SK-N-SH (cell line): Measurements from ENCODE around the gene NR2F1. TPM values are rescaled to one million over a fixed set of nuclear protein-coding genes. Genes with fewer than 3 reads are reported as not detected.

ENCODE experiments used
- CTCF ChIA-PET: fragments of 300-600, 350-600 bp; formaldehyde crosslinking; extraction: SDS; loops from one replicate; lab custom pipeline; 2021; lab: Yijun Ruan, JAX
- POLR2A ChIA-PET: fragments of 350-600 bp; sonication (Branson Sonifier 250); formaldehyde crosslinking; extraction: SDS; loops from one replicate; lab custom pipeline; 2020; ENCODE audit warnings: antibody characterized with exemption, inconsistent platforms; lab: Yijun Ruan, JAX
- DNase-seq: peaks from one replicate; pipeline ENCODE4 v3.0.0; 2012
- H2AFZ ChIP-seq: fragments of 200-600 bp; sonication (generic); 2 replicates; pipeline ENCODE4 v1.8.1; 2016; ENCODE audit warnings: antibody characterized with exemption, mild to moderate bottlenecking, low read depth
- H3F3A ChIP-seq: fragments of 200-600 bp; sonication (generic); replicated peaks from 2 replicates; pipeline ENCODE3; 2016; ENCODE audit warnings: antibody characterized with exemption, mild to moderate bottlenecking; ENCODE audit not compliant: insufficient read depth
- H3K27ac ChIP-seq, 2 experiments: fragments of 200-500 bp in 1 of 2; fragments of 200-600 bp in 1 of 2; sonication (Bioruptor generic) in 1 of 2; sonication (generic), shearing (Covaris generic) in 1 of 2; 2 replicates each; pipeline versions ENCODE4 v1.5.1 to v1.6.1; 2014 to 2016; ENCODE audit warnings: low read depth in 2 of 2, inconsistent platforms in 1 of 2, low read length in 1 of 2, mild to moderate bottlenecking in 1 of 2, mixed read lengths in 1 of 2
- H3K27me3 ChIP-seq: fragments of 200-600 bp; sonication (generic), shearing (Covaris generic); 2 replicates; pipeline ENCODE4 v1.6.1; 2016; ENCODE audit warnings: mixed run types; ENCODE audit not compliant: insufficient read depth
- H3K36me3 ChIP-seq, 2 experiments: fragments of 200-500 bp in 1 of 2; fragments of 200-600 bp in 1 of 2; sonication (Bioruptor generic) in 1 of 2; sonication (generic) in 1 of 2; replicated peaks in 1 of 2; 2 replicates each; pipeline versions ENCODE3 to v1.5.1; 2014 to 2016; ENCODE audit warnings: low read length in 1 of 2, mild to moderate bottlenecking in 1 of 2; ENCODE audit not compliant: insufficient read depth in 2 of 2, control insufficient read depth in 1 of 2
- H3K4me1 ChIP-seq, 2 experiments: fragments of 200-500 bp in 1 of 2; fragments of 200-600 bp in 1 of 2; sonication (Bioruptor generic) in 1 of 2; sonication (generic), shearing (Covaris generic) in 1 of 2; 2 replicates each; pipeline versions ENCODE4 v1.5.1 to v1.6.1; 2014 to 2016; ENCODE audit warnings: low read depth in 1 of 2, low read length in 1 of 2, mixed run types in 1 of 2; ENCODE audit not compliant: insufficient read depth in 2 of 2, control insufficient read depth in 1 of 2
- H3K4me2 ChIP-seq: fragments of 200-600 bp; sonication (generic), shearing (Covaris generic); 2 replicates; pipeline ENCODE4 v1.6.1; 2017; ENCODE audit warnings: mixed run types
- H3K4me3 ChIP-seq, 2 experiments: fragments of 200-500 bp in 1 of 2; fragments of 200-600 bp in 1 of 2; sonication (Bioruptor generic) in 1 of 2; sonication (generic), shearing (Covaris generic) in 1 of 2; 2 replicates each; pipeline versions ENCODE4 v1.5.1 to v1.8.1; 2014 to 2016; ENCODE audit warnings: low read depth in 2 of 2, inconsistent platforms in 1 of 2, low read length in 1 of 2, mild to moderate bottlenecking in 1 of 2, mixed read lengths in 1 of 2, moderate library complexity in 1 of 2
- H3K79me2 ChIP-seq: fragments of 200-600 bp; sonication (generic); 2 replicates; pipeline ENCODE4 v1.8.1; 2017; ENCODE audit warnings: mild to moderate bottlenecking; ENCODE audit not compliant: insufficient read depth
- H3K9ac ChIP-seq: fragments of 200-600 bp; sonication (generic); 2 replicates; pipeline ENCODE4 v1.6.1; 2017; ENCODE audit warnings: mixed run types
- H3K9me2 ChIP-seq: fragments of 200-600 bp; sonication (generic); 2 replicates; pipeline ENCODE4 v1.6.1; 2017; ENCODE audit warnings: mixed run types
- H3K9me3 ChIP-seq: fragments of 200-600 bp; sonication (generic); 2 replicates; pipeline ENCODE4 v1.6.1; 2017; ENCODE audit warnings: mixed run types, mild to moderate bottlenecking, moderate library complexity
- H4K20me1 ChIP-seq: fragments of 200-600 bp; sonication (generic); 2 replicates; pipeline ENCODE4 v1.6.1; 2017; ENCODE audit warnings: mild to moderate bottlenecking, mixed run types; ENCODE audit not compliant: insufficient read depth
- CHD2 ChIP-seq: fragments of 150-350 bp; IDR thresholded peaks from 2 replicates; pipeline ENCODE4 v1.6.1; 2018; ENCODE audit warnings: low read length; ENCODE audit not compliant: partially characterized antibody
- EP300 ChIP-seq, 2 experiments: IDR thresholded peaks; 2 replicates each; pipeline versions ENCODE4 v1.4.0 to v1.6.1; 2012; ENCODE audit warnings: borderline replicate concordance in 1 of 2, low read depth in 1 of 2, low read length in 1 of 2
- EZH2phosphoT487 ChIP-seq: fragments of 200-600 bp; sonication (generic); IDR thresholded peaks from 2 replicates; pipeline ENCODE4 v1.6.1; 2017; ENCODE audit warnings: low read depth, mixed run types, mild to moderate bottlenecking, antibody characterized with exemption, moderate library complexity, borderline replicate concordance
- FOXJ3 ChIP-seq: sonication (generic); formaldehyde crosslinking; IDR thresholded peaks from 2 replicates; pipeline ENCODE4 v1.5.1; 2020; ENCODE audit warnings: mild to moderate bottlenecking, missing genetic modification reagents
- FOXM1 ChIP-seq: IDR thresholded peaks from 2 replicates; pipeline ENCODE4 v1.4.0; 2012; ENCODE audit warnings: low read depth, mild to moderate bottlenecking
- GATA2 ChIP-seq: sonication (generic); formaldehyde crosslinking; IDR thresholded peaks from 2 replicates; pipeline ENCODE4 v1.5.0; 2020; ENCODE audit warnings: mild to moderate bottlenecking, missing genetic modification reagents
- JUND ChIP-seq: IDR thresholded peaks from 2 replicates; pipeline ENCODE4 v1.4.0; 2012
- MXI1 ChIP-seq: IDR thresholded peaks from 2 replicates; pipeline ENCODE4 v1.6.1; 2012; ENCODE audit warnings: mild to moderate bottlenecking, low read depth, low read length, improper control_type of control experiment
- POLR2AphosphoS5 ChIP-seq: IDR thresholded peaks from 2 replicates; pipeline ENCODE4 v1.6.1; 2012; ENCODE audit warnings: low read depth, low read length
- RCOR1 ChIP-seq: fragments of 150-350 bp; IDR thresholded peaks from 2 replicates; pipeline ENCODE4 v1.6.1; 2017; ENCODE audit warnings: antibody characterized with exemption, low read length
- RFX5 ChIP-seq: IDR thresholded peaks from 2 replicates; pipeline ENCODE4 v1.6.1; 2012; ENCODE audit warnings: mild to moderate bottlenecking, improper control_type of control experiment, low read length
- RXRA ChIP-seq: IDR thresholded peaks from 2 replicates; pipeline ENCODE4 v1.4.0; 2012; ENCODE audit warnings: low read depth, mild to moderate bottlenecking, borderline replicate concordance
- SIN3A ChIP-seq: IDR thresholded peaks from 2 replicates; pipeline ENCODE4 v1.6.1; 2012; ENCODE audit warnings: low read depth, mild to moderate bottlenecking, low read length, moderate library complexity, borderline replicate concordance
- SMC3 ChIP-seq: IDR thresholded peaks from 2 replicates; pipeline ENCODE4 v1.6.1; 2012; ENCODE audit warnings: low read depth, low read length, improper control_type of control experiment
- TEAD4 ChIP-seq: IDR thresholded peaks from 2 replicates; pipeline ENCODE4 v1.4.0; 2012; ENCODE audit warnings: mild to moderate bottlenecking, borderline replicate concordance; ENCODE audit not compliant: insufficient read depth
- whole genome bisulfite sequencing: methylation state at CpG from one replicate; pipeline ENCODE4 v1.1.6; 2017; ENCODE audit warnings: low lambda C conversion rate; 5-methylcytosine and 5-hydroxymethylcytosine counted together
- polyA plus RNA-seq, 3 experiments: library from polyadenylated mRNA; depleted of rRNA; stranded (reverse); fragments of >200 nt; gene quantifications; 2 replicates each; pipeline ENCODE4 v1.2.3, GENCODE V29; 2012
- TF ChIP-seq, protein P1 (sequence below): IDR thresholded peaks from 2 replicates; pipeline ENCODE4 v1.4.0; 2012; ENCODE audit warnings: low read depth, borderline replicate concordance
- TF ChIP-seq, protein P2 (sequence below): IDR thresholded peaks from 2 replicates; pipeline ENCODE4 v1.4.0; 2012; ENCODE audit warnings: low read depth, borderline replicate concordance
- TF ChIP-seq, protein P3 (sequence below): IDR thresholded peaks from 2 replicates; pipeline ENCODE4 v1.6.1; 2012; ENCODE audit warnings: mild to moderate bottlenecking, low read depth, low read length, moderate library complexity

Gene NR2F1
- polyA plus RNA-seq, 1 of the 3 experiments (the other 2 are of a cell fraction) = 47.1 TPM

DNA sequence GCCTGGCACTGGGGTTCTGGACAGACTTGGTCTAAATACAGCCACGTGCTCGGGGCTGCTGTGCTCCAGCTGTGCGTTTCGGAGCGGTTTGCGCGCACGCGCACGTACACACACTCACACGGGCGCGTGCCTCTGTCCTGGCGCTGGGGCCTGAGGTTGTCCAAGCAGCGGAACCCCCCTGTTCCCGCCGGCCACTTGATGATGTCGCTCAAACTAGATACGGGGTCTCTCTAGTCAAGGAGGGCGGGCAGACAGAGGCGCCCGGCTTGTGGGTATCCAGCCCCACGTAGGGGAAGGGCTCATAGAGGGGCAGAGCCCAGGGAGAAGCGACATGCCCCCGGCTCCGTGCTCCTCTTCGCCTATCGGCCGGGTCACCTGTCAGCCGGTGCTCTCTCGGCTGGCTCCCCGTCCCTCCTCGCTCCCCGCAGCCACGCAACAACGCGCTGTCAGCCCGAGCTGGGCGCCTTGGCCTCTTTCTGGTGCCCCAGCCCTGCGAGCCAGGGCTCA, 10.9 kb upstream of the NR2F1 start:
- Histone ChIP-seq H3K4me3 (no peak overlapping the region), H3K27ac (no peak overlapping the region), H4K20me1 (no peaks in the 10 kb centered on the region), H3K9me3 (no peaks in the 10 kb centered on the region), H3F3A (no peaks in the 10 kb centered on the region), H3K4me2 (no peak overlapping the region), H2AFZ (no peak overlapping the region), H3K9ac (no peak overlapping the region), H3K27me3 (no peaks in the 10 kb centered on the region), H3K36me3 (peaks cover 0 to 11% of the 10 kb centered on the region in 2 experiments), H3K79me2 (peaks cover 24% of the 10 kb centered on the region; the same call in 1 of the 2 replicates), H3K4me1 (peaks cover 0 to 15% of the 10 kb centered on the region in 2 experiments; a peak in 2 of 4 replicates), H3K9me2 (no peaks in the 10 kb centered on the region)
- WGBS = 96% methylated on average over 26 of the region's 40 CpGs
- TF ChIP-seq SMC3 (no peak), SIN3A (no peak), TEAD4 (no peak), POLR2AphosphoS5 (no peak), FOXM1 (no peak), MXI1 (no peak), RXRA (no peak), EP300 (IDR thresholded peaks at IDR 0.05; ENCODE audit: borderline replicate concordance in 1 of 2, low read depth in 1 of 2, low read length in 1 of 2) (no peak), RFX5 (no peak), JUND (no peak), FOXJ3 (CRISPR knock-in tag) (no peak), RCOR1 (no peak)
- TF ChIP-seq, protein P1, sequence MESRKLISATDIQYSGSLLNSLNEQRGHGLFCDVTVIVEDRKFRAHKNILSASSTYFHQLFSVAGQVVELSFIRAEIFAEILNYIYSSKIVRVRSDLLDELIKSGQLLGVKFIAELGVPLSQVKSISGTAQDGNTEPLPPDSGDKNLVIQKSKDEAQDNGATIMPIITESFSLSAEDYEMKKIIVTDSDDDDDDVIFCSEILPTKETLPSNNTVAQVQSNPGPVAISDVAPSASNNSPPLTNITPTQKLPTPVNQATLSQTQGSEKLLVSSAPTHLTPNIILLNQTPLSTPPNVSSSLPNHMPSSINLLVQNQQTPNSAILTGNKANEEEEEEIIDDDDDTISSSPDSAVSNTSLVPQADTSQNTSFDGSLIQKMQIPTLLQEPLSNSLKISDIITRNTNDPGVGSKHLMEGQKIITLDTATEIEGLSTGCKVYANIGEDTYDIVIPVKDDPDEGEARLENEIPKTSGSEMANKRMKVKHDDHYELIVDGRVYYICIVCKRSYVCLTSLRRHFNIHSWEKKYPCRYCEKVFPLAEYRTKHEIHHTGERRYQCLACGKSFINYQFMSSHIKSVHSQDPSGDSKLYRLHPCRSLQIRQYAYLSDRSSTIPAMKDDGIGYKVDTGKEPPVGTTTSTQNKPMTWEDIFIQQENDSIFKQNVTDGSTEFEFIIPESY = no peak
- ChIA-PET POLR2A (no interaction called here), CTCF (interaction anchor here (0.5 to 1.0 kb wide), 2 partner anchors 8 to 605 kb away, joined by 3 to 5 read pairs; partner anchors contain the start of gene NR2F1-AS1)
- DNase-seq = no peak

DNA sequence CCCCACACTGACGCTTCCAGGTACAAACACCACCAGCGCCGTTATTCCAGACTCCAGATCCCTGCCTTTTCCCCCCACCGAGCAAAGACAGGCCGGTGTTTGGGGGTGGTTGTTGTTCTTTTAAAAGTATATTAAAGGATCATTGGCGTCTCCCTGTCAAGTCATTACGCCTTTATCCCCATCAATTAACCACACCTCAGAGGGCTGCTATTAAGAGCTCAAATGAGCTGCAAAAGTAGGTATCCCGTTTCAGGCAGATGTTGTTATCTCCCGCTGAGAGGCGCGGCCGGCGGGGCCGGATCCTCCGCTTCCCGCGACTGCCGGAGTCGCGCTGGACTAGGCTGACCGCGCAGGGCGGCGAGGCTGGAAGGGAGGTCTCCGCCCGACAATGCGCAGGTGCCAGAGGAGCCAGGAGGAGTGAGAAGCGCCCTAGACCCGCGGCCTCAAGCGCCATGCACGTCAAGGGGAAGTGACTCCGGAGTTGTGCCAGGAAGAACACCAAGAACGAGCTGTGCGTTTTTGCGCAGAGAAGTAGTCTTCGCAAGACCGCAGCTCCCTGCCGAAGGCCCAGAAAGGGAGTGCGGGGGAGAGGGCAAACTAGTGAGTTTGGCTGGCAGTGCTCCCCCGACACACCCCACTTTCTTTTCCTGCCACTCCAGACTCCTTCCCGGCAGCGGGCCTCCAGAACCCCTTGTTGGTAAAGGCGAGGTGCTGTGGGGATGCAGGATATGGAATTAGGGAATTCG, 10.2 kb upstream of the NR2F1 start:
- no peaks in the 10 kb centered on the region for H3K9me3 ChIP-seq
- no peaks in the 10 kb centered on the region for H3K9me2 ChIP-seq
- POLR2A ChIA-PET = no interaction called here
- H4K20me1 ChIP-seq = no peaks in the 10 kb centered on the region
- DNase-seq = no peak
- H3K79me2 ChIP-seq = peaks cover 22% of the 10 kb centered on the region
- no peaks in the 10 kb centered on the region for H3K27me3 ChIP-seq
- WGBS = 96% methylated on average over 40 of the region's 45 CpGs
- no peak overlapping the region for H2AFZ ChIP-seq
- no peak overlapping the region for H3K4me2 ChIP-seq
- H3K9ac ChIP-seq = no peak overlapping the region
- peaks cover 0 to 15% of the 10 kb centered on the region in 2 experiments for H3K36me3 ChIP-seq
- peaks cover 0 to 15% of the 10 kb centered on the region in 2 experiments; a peak in 2 of 4 replicates for H3K4me1 ChIP-seq
- no peaks in the 10 kb centered on the region for H3F3A ChIP-seq
- no peak overlapping the region for H3K4me3 ChIP-seq
- no peak overlapping the region for H3K27ac ChIP-seq
- TF ChIP-seq, protein P2, sequence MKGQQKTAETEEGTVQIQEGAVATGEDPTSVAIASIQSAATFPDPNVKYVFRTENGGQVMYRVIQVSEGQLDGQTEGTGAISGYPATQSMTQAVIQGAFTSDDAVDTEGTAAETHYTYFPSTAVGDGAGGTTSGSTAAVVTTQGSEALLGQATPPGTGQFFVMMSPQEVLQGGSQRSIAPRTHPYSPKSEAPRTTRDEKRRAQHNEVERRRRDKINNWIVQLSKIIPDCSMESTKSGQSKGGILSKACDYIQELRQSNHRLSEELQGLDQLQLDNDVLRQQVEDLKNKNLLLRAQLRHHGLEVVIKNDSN = no peak
- TF ChIP-seq GATA2 (CRISPR knock-in tag) = no peak
- TF ChIP-seq EZH2phosphoT487 = no peak
- TF ChIP-seq FOXJ3 (CRISPR knock-in tag) = no peak
- TF ChIP-seq, protein P3, sequence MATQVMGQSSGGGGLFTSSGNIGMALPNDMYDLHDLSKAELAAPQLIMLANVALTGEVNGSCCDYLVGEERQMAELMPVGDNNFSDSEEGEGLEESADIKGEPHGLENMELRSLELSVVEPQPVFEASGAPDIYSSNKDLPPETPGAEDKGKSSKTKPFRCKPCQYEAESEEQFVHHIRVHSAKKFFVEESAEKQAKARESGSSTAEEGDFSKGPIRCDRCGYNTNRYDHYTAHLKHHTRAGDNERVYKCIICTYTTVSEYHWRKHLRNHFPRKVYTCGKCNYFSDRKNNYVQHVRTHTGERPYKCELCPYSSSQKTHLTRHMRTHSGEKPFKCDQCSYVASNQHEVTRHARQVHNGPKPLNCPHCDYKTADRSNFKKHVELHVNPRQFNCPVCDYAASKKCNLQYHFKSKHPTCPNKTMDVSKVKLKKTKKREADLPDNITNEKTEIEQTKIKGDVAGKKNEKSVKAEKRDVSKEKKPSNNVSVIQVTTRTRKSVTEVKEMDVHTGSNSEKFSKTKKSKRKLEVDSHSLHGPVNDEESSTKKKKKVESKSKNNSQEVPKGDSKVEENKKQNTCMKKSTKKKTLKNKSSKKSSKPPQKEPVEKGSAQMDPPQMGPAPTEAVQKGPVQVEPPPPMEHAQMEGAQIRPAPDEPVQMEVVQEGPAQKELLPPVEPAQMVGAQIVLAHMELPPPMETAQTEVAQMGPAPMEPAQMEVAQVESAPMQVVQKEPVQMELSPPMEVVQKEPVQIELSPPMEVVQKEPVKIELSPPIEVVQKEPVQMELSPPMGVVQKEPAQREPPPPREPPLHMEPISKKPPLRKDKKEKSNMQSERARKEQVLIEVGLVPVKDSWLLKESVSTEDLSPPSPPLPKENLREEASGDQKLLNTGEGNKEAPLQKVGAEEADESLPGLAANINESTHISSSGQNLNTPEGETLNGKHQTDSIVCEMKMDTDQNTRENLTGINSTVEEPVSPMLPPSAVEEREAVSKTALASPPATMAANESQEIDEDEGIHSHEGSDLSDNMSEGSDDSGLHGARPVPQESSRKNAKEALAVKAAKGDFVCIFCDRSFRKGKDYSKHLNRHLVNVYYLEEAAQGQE = no peak
- TF ChIP-seq CHD2 = no peak
- TF ChIP-seq, all 33 proteins: peak for 0
- CTCF ChIA-PET = no interaction called here
